Measurements from ENCODE around the gene CAD.

CAD gene

GRCh38 chr2:27231921-27232320, 14.8 kb downstream of the CAD start:
- DNase-seq = no peak

- no peak for DNase-seq
These were observed 16.2 kb downstream of the CAD start for GRCh38 chr2:27233341-27233740.

- DNase-seq = no peak
These were observed 19.0 kb downstream of the CAD start for GRCh38 chr2:27236136-27236535.

DNA sequence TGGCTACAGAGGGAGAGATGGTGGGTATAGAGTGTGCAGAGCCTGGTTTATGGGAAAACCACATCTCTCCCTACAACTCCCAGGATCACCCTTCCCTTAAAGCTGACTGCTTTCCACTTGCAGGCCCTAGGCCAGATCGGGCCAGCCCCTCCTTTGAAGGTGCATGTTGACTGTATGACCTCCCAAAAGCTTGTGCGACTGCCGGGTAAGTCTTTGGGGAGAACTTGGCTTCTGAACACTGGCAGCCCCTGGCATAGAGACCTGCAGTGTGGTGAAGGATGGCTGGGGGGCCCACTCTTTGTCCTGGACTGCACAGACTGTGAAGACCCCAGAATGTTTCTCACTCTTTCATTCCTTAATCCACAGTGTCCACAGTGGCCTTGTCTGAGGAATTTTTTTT, 19.5 kb downstream of the CAD start:
- no peak for DNase-seq

GRCh38 chr2:27237341-27237945, 20.3 kb downstream of the CAD start:
- DNase-seq = no peak

GRCh38 chr2:27238976-27239375, 21.8 kb downstream of the CAD start:
- DNase-seq = no peak

DNA sequence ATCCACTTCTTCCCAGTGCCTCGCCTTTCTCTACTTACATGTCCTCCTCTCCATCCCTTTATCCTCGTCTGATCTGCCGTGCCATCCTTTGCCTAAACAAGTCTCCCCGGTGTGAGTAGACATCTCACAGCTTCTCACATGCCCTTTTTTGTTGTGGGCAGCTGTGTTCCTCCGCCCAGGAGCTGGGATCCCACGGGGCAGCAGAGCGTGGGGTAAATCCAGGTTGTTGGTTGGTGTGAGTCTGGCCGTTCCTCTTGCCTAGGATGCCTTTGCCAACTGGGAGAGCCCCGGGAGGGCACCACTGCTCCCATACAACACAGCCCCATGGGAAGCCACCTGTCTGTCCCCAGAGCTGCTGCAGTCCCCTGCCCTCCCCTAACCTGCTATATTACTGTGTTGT, 23.2 kb downstream of the CAD start:
- DNase-seq = no peak

- no peak for DNase-seq
These were observed 24.8 kb downstream of the CAD start for GRCh38 chr2:27241761-27242613.

DNA sequence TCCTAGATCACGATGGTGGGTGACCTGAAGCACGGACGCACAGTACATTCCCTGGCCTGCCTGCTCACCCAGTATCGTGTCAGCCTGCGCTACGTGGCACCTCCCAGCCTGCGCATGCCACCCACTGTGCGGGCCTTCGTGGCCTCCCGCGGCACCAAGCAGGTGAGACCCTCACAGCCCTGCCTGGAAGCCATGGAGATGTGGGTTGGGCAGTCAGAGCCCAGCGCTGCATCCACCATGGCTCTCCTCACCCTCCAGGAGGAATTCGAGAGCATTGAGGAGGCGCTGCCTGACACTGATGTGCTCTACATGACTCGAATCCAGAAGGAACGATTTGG, 25.4 kb downstream of the CAD start:
- no peak for DNase-seq

GRCh38 chr2:27243391-27244130, 26.4 kb downstream of the CAD start:
- no peak for DNase-seq

DNA sequence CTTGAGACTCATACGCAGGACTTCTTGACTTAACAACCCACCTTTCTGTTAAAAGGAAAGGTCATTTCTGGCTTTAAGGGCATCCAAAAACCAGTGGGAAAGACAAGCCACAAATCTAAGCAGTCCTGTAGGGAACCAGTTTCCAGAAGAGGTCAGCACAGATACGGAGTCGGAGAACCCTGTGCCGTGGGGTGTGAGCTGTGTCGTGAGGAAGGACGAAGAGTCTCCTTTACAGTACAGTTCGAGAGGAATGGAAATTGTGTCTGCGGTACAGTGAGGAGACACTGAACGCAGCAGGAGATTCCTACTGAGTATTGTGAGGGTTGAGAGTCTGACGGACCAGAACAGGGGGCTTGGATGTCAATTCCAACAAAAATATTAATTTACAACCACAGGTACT, 27.9 kb downstream of the CAD start:
- DNase-seq = no peak

DNA sequence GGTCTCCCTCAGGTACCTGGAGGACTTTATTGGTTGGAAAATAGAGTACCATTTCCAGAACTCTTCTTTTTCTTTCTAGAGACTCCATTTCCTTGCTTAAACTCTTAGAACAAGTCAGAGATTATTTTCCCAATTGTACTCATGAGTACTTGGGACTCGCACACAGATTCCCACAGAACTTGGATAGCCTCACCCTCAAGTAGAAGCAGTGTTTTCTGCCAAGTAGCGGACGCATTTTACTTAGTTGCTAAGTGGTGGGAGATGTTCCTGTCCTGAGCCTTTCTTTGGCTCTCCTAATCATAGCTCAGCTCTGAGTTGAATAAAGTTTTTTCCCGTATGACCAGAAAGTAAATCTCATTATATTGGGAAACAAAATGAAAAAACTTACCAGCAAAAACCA, 28.5 kb downstream of the CAD start:
- DNase-seq = no peak

DNA sequence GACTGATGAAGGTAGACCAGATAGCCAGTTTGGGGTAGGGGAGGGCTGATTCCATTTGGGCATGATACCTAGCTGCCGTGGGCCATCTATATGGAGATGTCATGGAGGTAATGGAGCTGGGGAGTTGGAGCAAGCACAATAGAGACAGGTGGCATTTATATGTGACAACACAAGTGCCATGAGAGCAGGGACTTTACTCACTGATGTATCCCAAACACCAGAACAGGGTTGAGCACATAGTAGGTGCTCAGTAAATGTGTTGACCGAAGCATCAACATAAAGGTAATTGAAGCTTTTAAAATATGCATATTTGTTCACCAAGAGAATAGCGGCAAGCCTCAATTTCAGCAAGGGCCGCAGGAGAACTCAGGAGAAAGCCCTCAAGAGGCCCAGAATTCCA, 30.7 kb downstream of the CAD start:
- no peak for DNase-seq

GRCh38 chr2:27249159-27249890, 32.2 kb downstream of the CAD start:
- no peak for DNase-seq

- DNase-seq = peak; percentile 56
These were observed 32.9 kb downstream of the CAD start for GRCh38 chr2:27249891-27250651.

DNA sequence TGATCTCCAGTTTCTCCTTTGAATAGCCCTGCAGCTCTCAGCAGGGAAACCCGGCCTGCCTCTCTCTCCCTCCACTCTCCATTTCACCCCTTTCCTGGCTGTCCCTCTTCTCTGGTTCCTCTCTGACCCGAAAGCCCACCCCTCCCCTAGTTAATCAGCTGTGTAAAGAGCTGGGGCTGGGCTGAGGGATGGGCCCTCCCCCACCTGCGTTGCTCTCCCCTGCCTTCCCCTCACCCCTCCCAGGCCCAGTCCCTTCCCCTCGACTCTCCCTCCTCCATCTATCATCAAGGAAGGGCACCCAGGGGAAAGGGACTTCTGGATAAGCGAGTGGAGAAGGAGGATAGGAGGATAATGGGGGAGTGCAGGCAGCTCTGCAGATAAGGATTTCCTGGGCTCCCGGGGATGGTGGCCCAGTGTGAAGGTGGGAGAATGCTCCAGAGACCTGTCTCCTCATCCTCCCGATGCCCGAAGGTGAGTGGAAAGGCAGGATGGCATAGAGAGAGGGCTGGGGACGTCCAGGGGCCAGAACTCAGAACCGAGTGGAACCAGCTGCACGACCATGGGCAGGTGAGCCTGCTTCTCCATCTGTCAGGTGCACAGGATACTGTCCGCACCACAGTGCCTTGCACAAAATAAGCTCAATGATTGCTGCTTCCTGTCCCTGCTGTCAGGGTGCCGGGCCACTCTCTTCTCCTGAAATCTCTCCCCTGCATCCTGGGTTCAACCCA, 33.6 kb downstream of the CAD start:
- no peak for DNase-seq

GRCh38 chr2:27251766-27252165, 34.6 kb downstream of the CAD start:
- DNase-seq = no peak

DNA sequence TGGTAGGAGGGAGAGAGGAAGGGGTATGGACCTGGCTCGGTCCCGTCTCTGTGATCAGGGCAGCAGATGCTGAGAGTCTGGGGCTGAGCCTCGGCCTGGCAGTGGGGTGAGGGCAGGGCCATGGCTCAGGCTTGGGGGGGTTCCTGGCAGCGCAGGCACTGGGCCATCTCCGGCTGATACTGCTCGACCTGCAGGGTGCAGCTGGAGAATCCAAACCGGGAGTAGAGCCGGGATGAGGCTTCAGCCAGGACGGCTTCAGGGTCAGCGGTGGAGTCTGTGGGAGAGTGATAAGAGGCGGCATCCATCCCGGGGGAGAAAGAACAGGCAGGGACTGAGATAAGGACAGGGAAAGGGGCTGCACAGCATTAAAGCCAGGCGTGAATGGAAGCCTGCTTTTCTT, 38.0 kb downstream of the CAD start:
- DNase-seq = no peak

GRCh38 chr2:27255660-27256059, 38.5 kb downstream of the CAD start:
- DNase-seq = no peak

GRCh38 chr2:27256855-27257454, 39.8 kb downstream of the CAD start:
- no peak for DNase-seq

DNA sequence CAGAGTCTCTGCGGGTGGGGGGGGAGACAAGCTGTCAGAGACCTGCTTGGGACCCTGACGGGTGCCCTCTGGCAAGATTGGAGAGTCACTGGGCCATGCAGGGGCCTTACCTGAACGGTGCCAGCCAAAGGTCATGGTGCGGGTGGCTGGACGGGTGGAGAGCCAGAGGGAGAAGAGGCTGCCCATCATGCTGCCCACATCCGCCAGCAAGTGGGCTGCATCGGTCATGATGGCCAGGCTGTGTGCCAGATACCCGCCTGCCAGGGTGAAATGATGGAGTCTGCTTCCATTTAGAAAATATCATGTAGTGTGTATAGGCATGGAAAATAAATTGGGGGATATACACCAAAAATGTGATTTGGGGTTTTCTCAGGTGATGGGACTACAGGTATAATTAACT, 40.9 kb downstream of the CAD start:
- no peak for DNase-seq
